ENCODE results near the gene NF2. TPM values are rescaled to one million over a fixed set of nuclear protein-coding genes. Genes with fewer than 3 reads are reported as not detected.
"Not testable (repeated sequence)": the region's sequence is repeated elsewhere in the genome, so short reads cannot be mapped to it uniquely, and the experiment has no call there.

The NF2 gene
- total and polyA plus RNA-seq, 10 of the 15 experiments (the other 5 are each of a cell fraction or from before 2014, with no cell fraction given) = 2.2 to 49.8 (median 22.5) TPM

DNA sequence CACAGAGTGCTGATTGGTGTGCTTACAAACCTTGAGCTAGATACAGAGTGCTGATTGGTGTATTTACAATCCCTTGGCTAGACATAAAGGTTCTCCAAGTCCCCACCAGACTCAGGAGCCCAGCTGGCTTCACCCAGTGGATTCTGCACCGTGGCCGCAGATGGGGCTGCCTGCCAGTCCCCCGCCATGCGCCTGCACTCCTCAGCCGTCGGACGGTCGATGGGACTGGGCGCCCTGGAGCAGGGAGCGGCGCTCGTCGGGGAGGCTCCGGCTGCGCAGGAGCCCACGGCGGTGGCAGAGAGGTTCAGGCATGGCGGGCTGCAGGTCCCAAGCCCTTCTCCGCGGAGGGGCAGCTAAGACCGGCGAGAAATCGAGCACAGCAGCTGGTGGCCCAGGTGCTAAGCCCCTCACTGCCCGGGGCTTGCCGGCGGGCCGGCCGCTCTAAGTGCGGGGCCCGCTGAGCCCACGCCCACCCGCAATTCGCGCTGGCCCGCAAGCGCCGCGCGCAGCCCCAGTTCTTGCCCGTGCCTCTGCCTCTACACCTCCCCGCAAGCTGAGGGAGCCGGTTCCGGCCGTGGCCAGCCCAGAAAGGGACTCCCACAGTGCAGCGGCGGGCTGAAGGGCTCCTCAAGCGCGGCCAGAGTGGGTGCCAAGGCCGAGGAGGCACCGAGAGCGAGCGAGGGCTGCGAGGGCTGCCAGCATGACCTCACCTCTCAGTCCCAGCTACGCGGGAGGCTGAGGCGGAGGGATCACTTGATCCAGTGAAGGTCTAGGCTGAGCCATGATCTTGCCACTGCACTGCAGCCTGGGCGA is 5.4 kb upstream of the NF2 start:
- H4K20me1 ChIP-seq (ENCODE audit: control insufficient read depth, insufficient read depth); H3K9me3 ChIP-seq (replicated peaks; ENCODE audit: control insufficient read depth, insufficient read depth, low read length); intact Hi-C loops (cut with micrococcal nuclease; ENCODE audit: unreplicated experiment); in situ Hi-C loops (cut with MboI); H3K9ac ChIP-seq (ENCODE audit: control insufficient read depth, insufficient read depth, low read length); FAIRE-seq; H2AFZ ChIP-seq (ENCODE audit: control insufficient read depth, low read depth, low read length); H3K4me1 ChIP-seq (ENCODE audit: control insufficient read depth, insufficient read depth, low read length); POLR2A ChIA-PET; H3K79me2 ChIP-seq (ENCODE audit: control insufficient read depth, insufficient read depth, low read length); H3K27me3 ChIP-seq (replicated peaks in 1 of 2; ENCODE audit: control insufficient read depth in 2 of 2, insufficient read depth in 2 of 2, low read length in 1 of 2); H3K4me2 ChIP-seq (ENCODE audit: control insufficient read depth, insufficient read depth); BruUV-seq (replicated peaks); DNase-seq (ENCODE audit: low read depth, low spot score); H3K36me3 ChIP-seq (ENCODE audit: control insufficient read depth in 2 of 2, insufficient read depth in 2 of 2, low read length in 1 of 2); H3K27ac ChIP-seq (ENCODE audit: control insufficient read depth, insufficient read depth); H3K4me3 ChIP-seq; ATAC-seq: not testable (repeated sequence)
- SMC1A ChIA-PET (ENCODE audit: uncharacterized antibody, unreplicated experiment) = interaction anchor here (1.0 kb wide), 1 partner anchor 10 kb away, joined by 3 read pairs; no protein-coding TSS in a partner anchor
- RAD21 ChIA-PET (ENCODE audit: unreplicated experiment) = interaction anchor here (0.6 to 0.7 kb wide), 2 partner anchors 206 to 210 kb away, joined by 3 to 4 read pairs; partner anchors contain the start of gene AP1B1
- 90% methylated on average over 54 of the region's 57 CpGs for WGBS (ENCODE audit: insufficient coverage, insufficient replicate concordance, low lambda C conversion rate, missing lambda C conversion rate)
- CTCF ChIA-PET = interaction anchor here (1.1 to 2.0 kb wide), 5 partner anchors 7 to 28 kb away, joined by 3 to 10 read pairs (median 4); no protein-coding TSS in a partner anchor

DNA sequence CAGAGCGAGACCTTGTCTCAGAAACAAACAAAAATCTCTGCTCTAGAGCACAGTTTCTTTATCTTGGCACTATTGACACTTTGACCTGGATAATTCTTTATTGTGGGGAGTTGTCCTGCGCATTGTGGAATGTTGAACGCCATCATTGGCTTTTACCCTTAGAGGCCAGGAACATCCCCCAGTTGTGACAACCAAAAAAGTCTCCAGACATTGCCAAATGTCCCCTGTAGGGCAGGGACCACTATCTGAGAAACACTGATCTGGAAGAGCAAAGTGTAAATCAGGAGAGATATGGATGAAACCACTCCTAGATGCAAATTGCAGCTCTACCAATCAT is 4.8 kb upstream of the NF2 start:
- H3K4me2 ChIP-seq (ENCODE audit: control insufficient read depth, insufficient read depth) = no peak overlapping the region
- TF ChIP-seq SP1 (IDR thresholded peaks at IDR 0.05; ENCODE audit: low read depth, low read length) (no peak), NFYA (IDR thresholded peaks at IDR 0.05; ENCODE audit: borderline replicate concordance, low read depth, low read length) (no peak)
- H4K20me1 ChIP-seq (ENCODE audit: control insufficient read depth, insufficient read depth) = no peaks in the 10 kb centered on the region
- H2AFZ ChIP-seq (ENCODE audit: control insufficient read depth, low read depth, low read length) = no peak overlapping the region
- H3K27me3 ChIP-seq (replicated peaks in 1 of 2; ENCODE audit: control insufficient read depth in 2 of 2, insufficient read depth in 2 of 2, low read length in 1 of 2) = no peaks in the 10 kb centered on the region
- H3K27ac ChIP-seq (ENCODE audit: control insufficient read depth, insufficient read depth) = no peak overlapping the region
- intact Hi-C loops (cut with micrococcal nuclease; ENCODE audit: unreplicated experiment) (no loop called here), in situ Hi-C loops (cut with MboI) (no loop called here)
- SMC1A ChIA-PET (ENCODE audit: uncharacterized antibody, unreplicated experiment) = interaction anchor here (1.1 kb wide), 1 partner anchor 41 kb away, joined by 3 read pairs; no protein-coding TSS in a partner anchor
- H3K9ac ChIP-seq (ENCODE audit: control insufficient read depth, insufficient read depth, low read length) = no peak overlapping the region
- no peak overlapping the region for H3K4me3 ChIP-seq
- no peak for ATAC-seq
- no peaks in the 10 kb centered on the region for H3K4me1 ChIP-seq (ENCODE audit: control insufficient read depth, insufficient read depth, low read length)
- POLR2A ChIA-PET = no interaction called here
- BruUV-seq (replicated peaks) = no TSS peak
- H3K9me3 ChIP-seq (replicated peaks; ENCODE audit: control insufficient read depth, insufficient read depth, low read length) = no peaks in the 10 kb centered on the region; the same call in 2 of the 3 replicates
- CTCF ChIA-PET = interaction anchor here (1.4 to 2.0 kb wide), 3 partner anchors 8 to 27 kb away, joined by 3 to 10 read pairs (median 6); no protein-coding TSS in a partner anchor
- H3K79me2 ChIP-seq (ENCODE audit: control insufficient read depth, insufficient read depth, low read length) = peaks cover under 1% of the 10 kb centered on the region
- no peak for DNase-seq (ENCODE audit: low read depth, low spot score)
- no peak for FAIRE-seq
- RAD21 ChIA-PET (ENCODE audit: unreplicated experiment) = no interaction called here
- H3K36me3 ChIP-seq (ENCODE audit: control insufficient read depth in 2 of 2, insufficient read depth in 2 of 2, low read length in 1 of 2) = no peaks in the 10 kb centered on the region
- WGBS (ENCODE audit: insufficient coverage, insufficient replicate concordance, low lambda C conversion rate, missing lambda C conversion rate) = 78% methylated on average over 3 of the region's 3 CpGs

Measured in GM12878 (cell line).